GM12891 (cell line): ENCODE measurements around the gene SMIM43.

Source experiments
- PAX5 ChIP-seq: IDR thresholded peaks from 2 replicates; pipeline ENCODE4 v1.6.1; 2011; ENCODE audit warnings: low read length, moderate library complexity, mild to moderate bottlenecking; ENCODE audit not compliant: insufficient read depth, severe bottlenecking
- POLR2A ChIP-seq: IDR thresholded peaks from 2 replicates; pipeline ENCODE4 v1.6.1; 2011; ENCODE audit warnings: low read depth, low read length, control low read depth
- POLR2AphosphoS5 ChIP-seq: IDR thresholded peaks from 2 replicates; pipeline ENCODE4 v1.6.1; 2011; ENCODE audit warnings: low read depth, low read length, control low read depth
- POU2F2 ChIP-seq: IDR thresholded peaks from 2 replicates; pipeline ENCODE4 v1.6.1; 2011; ENCODE audit warnings: low read depth, mild to moderate bottlenecking, control low read depth, low read length, moderate library complexity
- SPI1 ChIP-seq: IDR thresholded peaks from 2 replicates; pipeline ENCODE4 v1.6.1; 2011; ENCODE audit warnings: low read depth, low read length, control low read depth
- TAF1 ChIP-seq: IDR thresholded peaks from 2 replicates; pipeline ENCODE4 v1.6.1; 2011; ENCODE audit warnings: low read depth, low read length, control low read depth

- TF ChIP-seq POLR2A (no peak), POLR2AphosphoS5 (no peak), POU2F2 (no peak), TAF1 (no peak), SPI1 (no peak), PAX5 (no peak)
Measured at GRCh38 chr4:121711263-121712000, 53.5 kb downstream of the SMIM43 start.
